GM12878 (cell line): ENCODE results near the gene DLG1. TPM values are rescaled to one million over a fixed set of nuclear protein-coding genes. Genes with fewer than 3 reads are reported as not detected.
"Not testable (repeated sequence)": the region's sequence is repeated elsewhere in the genome, so short reads cannot be mapped to it uniquely, and the experiment has no call there.

Experiments
- ATAC-seq: fragments of 200-7000 bp; cut with Tn5 transposase; 3 replicates; pipeline ENCODE4 v1.9.1; 2020; ENCODE audit warnings: mild to moderate bottlenecking, moderate library complexity
- BruUV-seq: library from RNA; stranded (reverse); fragments of 400-500 nt; replicated peaks from 2 replicates; lab custom pipeline; 2021; lab: Mats Ljungman, UMichigan
- CTCF ChIA-PET: fragments of 300-600 bp; sonication (Branson Sonifier 250); formaldehyde crosslinking; extraction: SDS; loops from one replicate; lab custom pipeline; 2021; ENCODE audit warnings: inconsistent platforms; lab: Yijun Ruan, JAX
- POLR2A ChIA-PET: fragments of 350-600 bp; formaldehyde crosslinking; extraction: SDS; loops from one replicate; lab custom pipeline; 2021; ENCODE audit warnings: inconsistent platforms; lab: Charles Lee
- RAD21 ChIA-PET: fragments of 300-600 bp; sonication (Branson Sonifier 250); formaldehyde crosslinking; loops from one replicate; lab custom pipeline; 2023; ENCODE audit warnings: antibody characterized with exemption; ENCODE audit not compliant: unreplicated experiment; lab: Charles Lee
- SMC1A ChIA-PET: fragments of 300-600 bp; sonication (Branson Sonifier 250); formaldehyde crosslinking; loops from one replicate; lab custom pipeline; 2023; ENCODE audit not compliant: unreplicated experiment, uncharacterized antibody; lab: Charles Lee
- DNase-seq: peaks from one replicate; pipeline ENCODE4 v3.0.0-alpha.2; 2011; ENCODE audit warnings: low read depth, low spot score
- FAIRE-seq: peaks from 3 replicates; lab custom pipeline; 2011; peaks lifted over from hg19 to GRCh38; lab: Jason Lieb, UNC
- H2AFZ ChIP-seq: 2 replicates; pipeline ENCODE4 v1.6.0; 2011; ENCODE audit warnings: low read depth, low read length, control low read depth; ENCODE audit not compliant: control insufficient read depth
- H3K27ac ChIP-seq: 2 replicates; pipeline ENCODE4 v1.5.1; 2011; ENCODE audit warnings: control low read depth; ENCODE audit not compliant: control insufficient read depth, insufficient read depth
- H3K27me3 ChIP-seq, 2 experiments: replicated peaks in 1 of 2; 2 replicates each; pipeline versions ENCODE4 v1.6.0 to v1.6.1; 2011; ENCODE audit warnings: low read length in 1 of 2; ENCODE audit not compliant: control insufficient read depth in 2 of 2, insufficient read depth in 2 of 2
- H3K36me3 ChIP-seq, 2 experiments: 2 replicates each; pipeline ENCODE4 v1.5.1; 2011; ENCODE audit warnings: low read length in 1 of 2; ENCODE audit not compliant: control insufficient read depth in 2 of 2, insufficient read depth in 2 of 2
- H3K4me1 ChIP-seq: 2 replicates; pipeline ENCODE4 v1.6.1; 2011; ENCODE audit warnings: mild to moderate bottlenecking, low read length, moderate library complexity, mixed read lengths; ENCODE audit not compliant: control insufficient read depth, insufficient read depth
- H3K4me2 ChIP-seq: 2 replicates; pipeline ENCODE4 v1.6.0; 2011; ENCODE audit warnings: control low read depth; ENCODE audit not compliant: control insufficient read depth, insufficient read depth
- H3K4me3 ChIP-seq: fragments of 200-600 bp; sonication (generic); 2 replicates; pipeline ENCODE4 v1.5.1; 2016
- H3K79me2 ChIP-seq: 2 replicates; pipeline ENCODE4 v1.6.0; 2011; ENCODE audit warnings: low read length; ENCODE audit not compliant: control insufficient read depth, insufficient read depth
- H3K9ac ChIP-seq: 2 replicates; pipeline ENCODE4 v1.8.0; 2011; ENCODE audit warnings: low read length, control low read depth, mixed read lengths; ENCODE audit not compliant: control insufficient read depth, insufficient read depth
- H3K9me3 ChIP-seq: replicated peaks from 3 replicates; pipeline ENCODE4 v1.5.1; 2011; ENCODE audit warnings: mild to moderate bottlenecking, low read length; ENCODE audit not compliant: control insufficient read depth, insufficient read depth
- H4K20me1 ChIP-seq: 2 replicates; pipeline ENCODE4 v1.6.0; 2011; ENCODE audit not compliant: control insufficient read depth, insufficient read depth
- ATF7 ChIP-seq: fragments of 450-650 bp; IDR thresholded peaks from 2 replicates; pipeline ENCODE4 v1.6.1; 2016; ENCODE audit warnings: low read depth, mild to moderate bottlenecking
- CBX3 ChIP-seq: fragments of 200-600 bp; sonication (generic); IDR thresholded peaks from 2 replicates; pipeline ENCODE4 v1.6.1; 2016; ENCODE audit warnings: low read depth, borderline replicate concordance
- PML ChIP-seq: IDR thresholded peaks from 2 replicates; pipeline ENCODE4 v1.6.1; 2012; ENCODE audit warnings: low read length, inconsistent platforms
- POLR2AphosphoS5 ChIP-seq: IDR thresholded peaks from 2 replicates; pipeline ENCODE4 v1.6.1; 2011; ENCODE audit warnings: mild to moderate bottlenecking, low read length, inconsistent platforms
- RELB ChIP-seq: fragments of 450-650 bp; IDR thresholded peaks from 2 replicates; pipeline ENCODE4 v1.6.1; 2017; ENCODE audit warnings: low read depth, mild to moderate bottlenecking, moderate library complexity
- SKIL ChIP-seq: fragments of 450-650 bp; IDR thresholded peaks from 2 replicates; pipeline ENCODE4 v1.6.1; 2017; ENCODE audit warnings: mild to moderate bottlenecking, low read depth, inconsistent platforms; ENCODE audit not compliant: poor library complexity, severe bottlenecking
- SREBF2 ChIP-seq: IDR thresholded peaks from 2 replicates; pipeline ENCODE4 v1.6.1; 2012; ENCODE audit warnings: mild to moderate bottlenecking, low read length
- WGBS: methylation state at CpG from one replicate; pipeline ENCODE4 v1.1.6; 2016; ENCODE audit warnings: low lambda C conversion rate; ENCODE audit not compliant: insufficient replicate concordance, insufficient coverage; ENCODE audit errors: missing lambda C conversion rate; 5-methylcytosine and 5-hydroxymethylcytosine counted together
- in situ Hi-C: fragments of 300-500 bp; cut with MboI; formaldehyde crosslinking; loops from 9 replicates; pipeline ENCODE4 v1.14.3; 2018; ENCODE audit warnings: mixed read lengths
- intact Hi-C: fragments of 100-400 bp; cut with micrococcal nuclease; formaldehyde crosslinking; loops from one replicate; pipeline ENCODE4 v1.14.2; 2022; ENCODE audit not compliant: unreplicated experiment
- polyA plus RNA-seq, 11 experiments: library from polyadenylated mRNA; depleted of rRNA in 4 of 11; unstranded in 6 of 11; stranded (reverse) in 5 of 11; fragments of >200 nt; fragmentation: Nextera tagmentation in 4 of 11; fragmentation: Illumina TruSeq in 1 of 11; extraction: Ambion mirVana in 4 of 11; extraction: Trizol in 1 of 11; gene quantifications; 1 replicate in 1 of 11; 2 replicates in 10 of 11; pipeline versions ENCODE4 v1.2.1 to v1.2.3, GENCODE V29; 2011 to 2016; ENCODE audit warnings: inconsistent platforms in 2 of 11, missing spikeins in 2 of 11, low read depth in 1 of 11
- total RNA-seq, 4 experiments: library from RNA; depleted of rRNA in 3 of 4; stranded (reverse); fragments of >200 nt in 3 of 4; fragmentation: Illumina TruSeq in 1 of 4; extraction: Trizol in 1 of 4; gene quantifications; 2 replicates each; pipeline versions ENCODE4 v1.2.1 to v1.2.3, GENCODE V29; 2013 to 2021

Gene DLG1
- total and polyA plus RNA-seq, 10 of the 15 experiments (the other 5 are each of a cell fraction or from before 2014, with no cell fraction given), result 9.2 to 63.1 (median 40.1) TPM

- H3K4me1 ChIP-seq, BruUV-seq, H3K9me3 ChIP-seq, H3K27ac ChIP-seq, ATAC-seq, H3K4me2 ChIP-seq, POLR2A ChIA-PET, RAD21 ChIA-PET, CTCF ChIA-PET, H3K36me3 ChIP-seq, SMC1A ChIA-PET, DNase-seq, H2AFZ ChIP-seq, H4K20me1 ChIP-seq, H3K4me3 ChIP-seq, in situ Hi-C loops, intact Hi-C loops, FAIRE-seq, H3K27me3 ChIP-seq, H3K9ac ChIP-seq: not testable (repeated sequence)
- 97% methylated on average over 12 of the region's 12 CpGs for WGBS
- peak; percentile 65 for TF ChIP-seq ATF7
- H3K79me2 ChIP-seq, result peaks cover 62% of the 10 kb centered on the region
Measured at GRCh38 chr3:197200856-197201255, 97.6 kb downstream of the DLG1 start.

- no peak overlapping the region for H3K27ac ChIP-seq
- no peaks in the 10 kb centered on the region for H3K4me1 ChIP-seq
- TF ChIP-seq CBX3, result no peak
- no peak for TF ChIP-seq POLR2AphosphoS5
- no peak for TF ChIP-seq PML
- no peak for TF ChIP-seq SREBF2
- TF ChIP-seq ATF7, result no peak
- no peak for TF ChIP-seq SKIL
- no peak for TF ChIP-seq RELB
- in situ Hi-C loops (no loop called here), intact Hi-C loops (no loop called here)
- no peaks in the 10 kb centered on the region for H3K36me3 ChIP-seq
- H3K4me3 ChIP-seq, result no peak overlapping the region
- no peak overlapping the region for H3K9ac ChIP-seq
- ATAC-seq (no peak), FAIRE-seq (no peak), DNase-seq (no peak)
- ChIA-PET RAD21 (no interaction called here), POLR2A (interaction anchor here (0.7 kb wide), 1 partner anchor 168 kb away, joined by 3 read pairs; the partner anchor contains the start of gene MELTF), SMC1A (interaction anchor here (0.7 to 1.2 kb wide), 2 partner anchors 13 to 29 kb away, joined by 3 read pairs; no protein-coding TSS in a partner anchor), CTCF (interaction anchor here (1.4 to 5.3 kb wide), 2 partner anchors 8 to 10 kb away, joined by 3 to 24 read pairs; no protein-coding TSS in a partner anchor)
- WGBS, result 98% methylated on average over 2 of the region's 2 CpGs
- no TSS peak for BruUV-seq
- H4K20me1 ChIP-seq, result no peaks in the 10 kb centered on the region
- peaks cover 41% of the 10 kb centered on the region for H3K79me2 ChIP-seq
- H2AFZ ChIP-seq, result no peak overlapping the region
- H3K27me3 ChIP-seq, result no peaks in the 10 kb centered on the region
- no peaks in the 10 kb centered on the region for H3K9me3 ChIP-seq
- H3K4me2 ChIP-seq, result no peak overlapping the region
Measured at GRCh38 chr3:197197334-197197733, 101.1 kb downstream of the DLG1 start.
